ENCODE results near the gene SMYD3.

GRCh38 chr1:246091477-246091876 is 415.6 kb downstream of the SMYD3 start:
- TF ChIP-seq KDM1A (IDR thresholded peaks at IDR 0.05; ENCODE audit: low read depth): no peak
- TF ChIP-seq CTCF (IDR thresholded peaks at IDR 0.05): no peak
- no peak for TF ChIP-seq RFX5 (IDR thresholded peaks at IDR 0.05)
- no peak for TF ChIP-seq MAFK (IDR thresholded peaks at IDR 0.05; ENCODE audit: partially characterized antibody)
- no peak for TF ChIP-seq CEBPB (IDR thresholded peaks at IDR 0.05)
- no peak for TF ChIP-seq POLR2A (IDR thresholded peaks at IDR 0.05; ENCODE audit: low read length)
- TF ChIP-seq MAX (IDR thresholded peaks at IDR 0.05): no peak
